Ectodermal cell (in vitro differentiated cells): ENCODE measurements around the gene MMP17. TPM values are rescaled to one million over a fixed set of nuclear protein-coding genes. Genes with fewer than 3 reads are reported as not detected.
A peak's percentile ranks its signal among the peaks of the same experiment; 100 is the strongest.

Source experiments
- H3K27ac ChIP-seq: 2 replicates; pipeline ENCODE4 v1.7.0; 2013; ENCODE audit warnings: mild to moderate bottlenecking, low read depth, low read length; ENCODE audit not compliant: insufficient read depth, poor library complexity, severe bottlenecking
- H3K27me3 ChIP-seq: 2 replicates; pipeline ENCODE4 v1.7.0; 2013; ENCODE audit warnings: mild to moderate bottlenecking, low read length; ENCODE audit not compliant: insufficient read depth, control insufficient read depth, poor library complexity, severe bottlenecking
- H3K36me3 ChIP-seq: one replicate; pipeline ENCODE4 v1.7.0; 2013; ENCODE audit warnings: low read length; ENCODE audit not compliant: control insufficient read depth, insufficient read depth
- H3K4me1 ChIP-seq: one replicate; pipeline ENCODE4 v1.7.0; 2013; ENCODE audit warnings: low read length; ENCODE audit not compliant: control insufficient read depth, insufficient read depth
- H3K4me3 ChIP-seq: 2 replicates; pipeline ENCODE4 v1.7.0; 2013; ENCODE audit warnings: low read depth, low read length, control low read depth; ENCODE audit not compliant: insufficient read depth
- H3K9me3 ChIP-seq: 2 replicates; pipeline ENCODE4 v1.7.0; 2013; ENCODE audit warnings: mild to moderate bottlenecking, low read length, moderate library complexity; ENCODE audit not compliant: control insufficient read depth
- WGBS, 2 experiments: methylation state at CpG; one replicate each; pipeline ENCODE4 v1.1.7; 2013; ENCODE audit warnings: missing lambda C conversion rate in 2 of 2; 5-methylcytosine and 5-hydroxymethylcytosine counted together
- polyA plus RNA-seq, 4 experiments: library from polyadenylated mRNA; stranded (reverse); fragments of 50-300 nt; gene quantifications; one replicate each; pipeline ENCODE4 v1.2.3, GENCODE V29; 2013

Gene MMP17
- 11.1 TPM for polyA plus RNA-seq (2013, experiment 1 of 4)
- 7.5 TPM for polyA plus RNA-seq (2013, experiment 2 of 4)
- 6.2 TPM for polyA plus RNA-seq (2013, experiment 3 of 4)
- polyA plus RNA-seq (2013, experiment 4 of 4), result 9.5 TPM

DNA sequence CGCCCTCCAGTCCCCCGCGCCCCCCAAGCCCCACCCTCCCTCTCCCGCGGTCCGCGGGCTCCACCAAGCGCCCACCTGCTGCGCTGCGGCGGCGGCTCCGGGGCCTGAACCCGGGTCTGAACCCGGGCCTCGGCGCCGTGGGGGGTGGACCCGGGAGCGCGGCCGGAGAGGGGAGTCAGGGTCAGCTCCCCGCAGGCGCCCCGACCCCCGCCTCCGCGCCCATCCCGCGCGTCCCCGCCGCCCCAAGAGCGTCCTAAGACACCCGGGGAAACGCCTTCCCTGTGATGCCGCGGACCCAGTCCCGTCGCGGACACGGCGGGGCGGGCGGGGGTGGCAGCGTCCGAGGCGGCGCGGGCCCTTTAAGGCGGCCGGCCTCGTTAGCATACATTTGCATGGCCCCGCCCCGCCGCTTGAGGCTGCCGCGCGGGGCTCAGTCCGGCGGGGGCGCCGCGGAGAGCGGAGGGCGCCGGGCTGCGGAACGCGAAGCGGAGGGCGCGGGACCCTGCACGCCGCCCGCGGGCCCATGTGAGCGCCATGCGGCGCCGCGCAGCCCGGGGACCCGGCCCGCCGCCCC is at the start of gene MMP17:
Gene MMP17 (plus strand): TSS at position 433 of the 574 bp plus-strand sequence. CDS start 102 bp downstream, at position 535.
- Histone ChIP-seq H3K4me1 (peaks cover 18% of the 10 kb centered on the region), H3K27me3 (peaks cover 56% of the 10 kb centered on the region), H3K4me3 (peak within 1 kb of the TSS; percentile 50), H3K36me3 (no peaks in the 10 kb centered on the region), H3K27ac (no peak within 1 kb of the TSS), H3K9me3 (no peaks in the 10 kb centered on the region)
- WGBS, 2 experiments, result 1 to 2% methylated on average over 85 to 86 of the region's 86 CpGs

DNA sequence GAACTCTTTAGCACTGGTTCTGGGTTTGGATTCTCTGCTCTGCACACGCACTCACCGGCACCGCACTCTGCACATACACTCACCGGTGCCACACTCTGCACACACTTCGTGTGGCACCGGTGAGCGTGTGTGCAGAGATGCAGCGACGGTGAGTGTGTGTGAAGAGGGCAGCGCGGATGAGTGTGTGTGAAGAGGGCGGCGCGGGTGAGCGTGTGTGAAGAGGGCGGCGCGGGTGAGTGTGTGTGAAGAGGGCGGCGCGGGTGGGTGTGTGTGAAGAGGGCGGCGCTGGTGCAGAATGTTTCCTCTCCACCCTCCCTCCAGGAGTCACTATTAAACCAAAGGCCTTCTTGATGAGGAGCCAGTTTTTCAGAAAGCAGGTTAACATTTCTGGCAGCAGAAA is 49.2 kb upstream of the MMP17 start:
- no peaks in the 10 kb centered on the region for H3K9me3 ChIP-seq
- H3K36me3 ChIP-seq, result peaks cover 10% of the 10 kb centered on the region
- H3K27ac ChIP-seq, result no peak overlapping the region
- H3K4me1 ChIP-seq, result peaks cover 4% of the 10 kb centered on the region
- WGBS, 2 experiments, result 97% methylated on average over 23 of the region's 23 CpGs
- no peaks in the 10 kb centered on the region for H3K27me3 ChIP-seq
- no peak overlapping the region for H3K4me3 ChIP-seq

DNA sequence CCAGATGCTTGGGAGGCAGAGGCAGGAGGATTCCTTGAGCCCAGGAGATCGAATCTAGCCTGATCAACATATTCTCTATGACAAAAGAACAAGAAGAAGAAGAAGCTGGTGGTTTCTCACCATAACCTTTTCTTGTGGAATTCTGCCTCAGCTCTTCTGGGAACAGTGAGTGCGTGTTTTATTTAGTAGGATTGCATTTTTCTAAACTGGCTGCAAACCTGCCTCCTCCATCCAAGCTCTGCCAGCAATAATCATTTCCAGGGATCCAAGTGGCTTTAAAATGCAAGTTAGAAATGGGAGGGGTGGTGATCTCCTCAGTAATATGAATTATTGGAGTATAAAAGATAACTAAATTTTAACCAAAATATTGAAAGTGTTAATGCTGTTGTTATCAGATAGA is 46.1 kb upstream of the MMP17 start:
- no peak overlapping the region for H3K27ac ChIP-seq
- H3K4me1 ChIP-seq, result peaks cover 7% of the 10 kb centered on the region
- H3K27me3 ChIP-seq, result no peaks in the 10 kb centered on the region
- 96 to 100% methylated on average over 2 of the region's 2 CpGs for WGBS, 2 experiments
- peaks cover 10% of the 10 kb centered on the region for H3K36me3 ChIP-seq
- H3K4me3 ChIP-seq, result no peak overlapping the region
- no peaks in the 10 kb centered on the region for H3K9me3 ChIP-seq

DNA sequence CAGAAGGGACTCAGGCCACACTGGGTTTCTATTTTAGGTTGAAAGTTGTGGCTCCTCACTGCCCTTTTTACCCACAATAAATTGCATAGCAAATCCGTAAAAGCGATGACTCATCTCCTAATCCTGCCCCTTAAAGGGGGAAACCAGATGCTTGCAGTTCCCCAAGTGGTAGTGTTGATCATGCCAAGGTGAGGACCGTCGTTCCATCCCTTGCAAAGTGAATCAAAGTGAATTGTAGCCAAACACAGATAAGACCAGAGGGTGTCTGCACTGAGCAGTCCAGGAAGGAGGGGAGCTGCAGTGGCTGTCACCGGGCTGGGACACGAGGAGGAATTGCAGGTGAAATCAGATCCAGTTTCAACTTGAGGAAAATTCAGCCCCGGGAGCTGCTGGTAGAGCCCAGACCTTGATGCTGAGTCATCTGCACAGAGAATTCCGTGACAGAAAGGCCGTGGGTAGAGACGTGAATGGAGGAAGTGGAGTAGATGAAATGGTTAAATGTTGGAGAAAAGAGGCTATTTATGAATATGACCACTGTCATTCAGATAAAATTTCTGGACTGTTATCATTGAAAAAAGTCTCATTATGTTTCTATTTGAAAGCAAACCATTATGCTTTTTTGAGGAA is 44.2 kb upstream of the MMP17 start:
- Histone ChIP-seq H3K36me3 (peaks cover 9% of the 10 kb centered on the region), H3K27ac (no peak overlapping the region)

DNA sequence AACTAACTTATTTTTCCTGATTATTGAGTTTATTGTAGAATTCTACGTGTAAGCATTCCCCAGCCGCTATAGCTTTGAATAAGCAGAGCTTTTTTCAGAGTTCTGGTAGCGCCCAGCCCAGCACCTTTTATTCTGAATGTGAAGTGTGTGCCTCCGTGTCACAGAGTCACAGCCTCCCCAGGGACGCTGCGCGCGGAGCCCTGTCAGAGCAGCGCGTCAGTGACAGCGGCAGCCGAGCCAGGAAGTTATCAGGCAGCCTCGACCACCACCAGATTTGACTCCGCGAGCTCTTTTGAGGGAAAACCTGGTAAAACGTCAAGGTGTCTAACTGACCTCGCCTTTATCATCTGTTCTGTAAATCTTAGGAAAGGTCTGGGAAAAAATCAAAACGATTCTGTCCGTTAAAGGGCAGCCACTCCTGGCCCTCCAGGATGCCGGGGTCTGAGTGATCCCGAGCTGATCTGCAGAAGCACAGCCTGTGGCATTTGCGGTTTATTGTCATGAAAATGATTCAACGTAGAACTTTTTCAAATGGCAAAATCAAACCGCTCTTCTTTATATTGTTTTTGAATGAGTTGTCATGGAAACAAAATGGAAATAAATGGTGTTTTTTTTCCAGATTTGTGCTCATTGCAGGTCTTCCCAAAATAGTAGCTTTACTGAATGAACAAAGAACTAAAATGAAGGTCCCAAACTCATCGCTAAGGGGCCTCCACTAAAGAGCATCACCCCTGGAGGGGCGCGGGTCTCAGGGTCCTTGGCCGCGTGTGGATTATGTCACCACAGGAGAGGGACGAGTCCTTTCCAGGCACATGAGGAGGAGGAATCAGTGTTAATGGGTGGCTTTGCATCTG is 43.1 kb upstream of the MMP17 start:
- no peaks in the 10 kb centered on the region for H3K27me3 ChIP-seq
- 57 to 58% methylated on average over 30 of the region's 30 CpGs for WGBS, 2 experiments
- no peak overlapping the region for H3K4me3 ChIP-seq
- no peaks in the 10 kb centered on the region for H3K9me3 ChIP-seq
- H3K4me1 ChIP-seq, result peaks cover 7% of the 10 kb centered on the region
- peaks cover 4% of the 10 kb centered on the region for H3K36me3 ChIP-seq
- H3K27ac ChIP-seq, result no peak overlapping the region

More for the DNA sequence above, 44.2 kb upstream of the MMP17 start:
- Histone ChIP-seq H3K27me3 (no peaks in the 10 kb centered on the region), H3K9me3 (no peaks in the 10 kb centered on the region), H3K4me1 (peaks cover 7% of the 10 kb centered on the region), H3K4me3 (no peak overlapping the region)
- WGBS, 2 experiments, result 53 to 60% methylated on average over 10 of the region's 10 CpGs

DNA sequence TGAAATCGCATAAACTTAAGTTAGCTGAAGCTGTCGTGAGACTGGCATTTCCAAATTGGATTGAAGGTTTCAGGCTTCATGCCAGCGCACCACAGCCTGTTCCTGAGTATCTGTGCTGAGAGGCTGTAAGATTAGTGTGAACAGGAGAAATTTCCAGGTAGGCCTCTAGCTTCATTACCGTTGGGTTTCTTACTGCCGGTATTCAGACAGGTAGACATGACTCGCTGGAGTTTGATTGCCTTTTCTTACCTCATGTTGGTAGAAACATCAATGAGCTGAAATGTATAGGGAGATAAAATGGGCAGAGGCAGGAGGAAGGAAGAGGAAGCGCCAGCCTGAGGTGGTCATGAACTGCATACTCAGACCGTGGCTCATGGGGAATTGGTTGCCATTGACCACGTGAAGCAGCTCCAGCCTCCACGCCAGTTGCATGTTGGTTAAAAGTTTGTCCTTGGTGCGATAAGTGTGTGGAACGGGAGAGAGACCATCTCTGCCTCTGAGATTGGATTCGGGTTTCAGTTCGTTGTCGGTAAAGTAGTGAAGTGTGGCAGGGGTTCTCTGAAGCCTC is 42.3 kb upstream of the MMP17 start:
- Histone ChIP-seq H3K36me3 (peaks cover 4% of the 10 kb centered on the region), H3K27me3 (no peaks in the 10 kb centered on the region), H3K27ac (no peak overlapping the region), H3K4me3 (no peak overlapping the region), H3K4me1 (peaks cover 7% of the 10 kb centered on the region), H3K9me3 (no peaks in the 10 kb centered on the region)
- WGBS, 2 experiments, result 94% methylated on average over 15 of the region's 15 CpGs

DNA sequence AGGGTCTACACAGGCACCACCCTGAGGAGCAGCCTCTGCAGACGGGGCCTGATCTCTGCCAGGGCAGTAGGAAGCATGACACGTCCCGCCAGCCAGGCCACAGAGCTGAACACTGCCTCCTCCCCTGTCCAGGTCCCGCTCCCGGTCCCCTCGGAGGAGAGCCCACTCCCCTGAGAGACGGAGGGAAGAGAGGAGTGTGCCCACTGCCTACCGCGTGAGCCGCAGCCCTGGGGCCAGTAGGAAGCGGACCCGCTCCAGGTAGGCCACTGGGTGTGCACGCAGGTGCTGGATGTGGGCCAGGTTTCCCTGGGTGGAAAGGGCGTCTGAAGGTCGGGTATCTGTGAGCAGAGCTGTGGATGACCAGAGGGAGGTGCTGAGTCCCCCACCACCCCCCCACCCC is 41.9 kb upstream of the MMP17 start:
- H3K9me3 ChIP-seq, result no peaks in the 10 kb centered on the region
- H3K27ac ChIP-seq, result no peak overlapping the region
- no peaks in the 10 kb centered on the region for H3K27me3 ChIP-seq
- WGBS, 2 experiments, result 94 to 95% methylated on average over 15 of the region's 15 CpGs
- no peak overlapping the region for H3K4me3 ChIP-seq
- H3K4me1 ChIP-seq, result peaks cover 7% of the 10 kb centered on the region
- H3K36me3 ChIP-seq, result peaks cover 4% of the 10 kb centered on the region

DNA sequence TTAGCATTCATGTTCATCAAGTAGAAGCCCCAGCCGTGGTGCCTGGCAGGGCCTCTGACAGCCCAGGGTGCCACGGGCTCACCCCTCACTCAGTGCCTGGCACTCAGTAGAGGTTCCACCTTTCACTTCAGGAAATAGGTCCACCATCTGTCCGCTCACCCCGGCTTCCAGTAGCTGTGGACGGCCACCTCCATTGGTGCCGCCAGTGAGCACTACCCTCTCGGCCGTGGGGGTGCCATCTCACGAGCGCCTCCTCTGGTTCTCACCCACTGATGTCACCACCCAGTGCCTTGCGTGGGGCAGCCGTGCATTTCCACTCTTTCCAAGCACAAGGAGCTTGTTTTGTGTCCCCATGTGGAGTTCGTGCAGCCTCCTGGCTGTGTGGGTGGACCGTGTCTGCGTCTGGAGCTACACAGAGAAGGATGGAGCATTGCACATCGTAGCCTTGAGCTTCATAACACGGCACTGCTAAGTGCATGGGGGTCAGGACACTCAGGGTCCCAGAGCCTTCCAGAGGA is 41.0 kb upstream of the MMP17 start:
- Histone ChIP-seq H3K27me3 (no peaks in the 10 kb centered on the region), H3K4me3 (no peak overlapping the region)
- WGBS, 2 experiments, result 94 to 96% methylated on average over 17 of the region's 17 CpGs

DNA sequence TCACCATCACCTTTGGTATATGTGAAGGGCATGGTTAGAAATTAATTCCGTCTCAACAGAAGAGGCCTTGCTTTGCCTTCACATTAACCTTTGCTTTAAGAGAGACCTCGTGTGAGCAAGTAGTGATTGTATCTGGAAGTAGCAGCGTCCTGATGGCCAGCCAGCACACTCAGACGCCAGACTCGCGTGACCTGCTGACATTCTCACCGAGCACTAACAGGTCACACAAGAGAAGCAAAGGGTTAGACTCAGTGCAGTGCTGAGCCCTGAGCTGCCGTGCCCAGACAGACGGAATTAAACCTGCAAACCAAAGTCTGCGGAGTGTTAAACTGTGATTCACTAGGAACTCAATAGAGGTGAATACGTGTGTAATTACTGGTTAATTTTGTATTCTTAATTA is 40.1 kb upstream of the MMP17 start:
- H3K4me1 ChIP-seq, result peaks cover 7% of the 10 kb centered on the region

More for the DNA sequence above, 41.0 kb upstream of the MMP17 start:
- peaks cover 7% of the 10 kb centered on the region for H3K4me1 ChIP-seq
- H3K9me3 ChIP-seq, result no peaks in the 10 kb centered on the region
- H3K27ac ChIP-seq, result no peak overlapping the region
- peaks cover 5% of the 10 kb centered on the region for H3K36me3 ChIP-seq

More for the DNA sequence above, 40.1 kb upstream of the MMP17 start:
- H3K36me3 ChIP-seq, result peaks cover 5% of the 10 kb centered on the region
- no peak overlapping the region for H3K4me3 ChIP-seq
- no peaks in the 10 kb centered on the region for H3K27me3 ChIP-seq
- WGBS, 2 experiments, result 94 to 95% methylated on average over 11 of the region's 11 CpGs
- H3K27ac ChIP-seq, result no peak overlapping the region
- no peaks in the 10 kb centered on the region for H3K9me3 ChIP-seq
